Measurements from ENCODE around the gene ZFP62. TPM values are rescaled to one million over a fixed set of nuclear protein-coding genes. Genes with fewer than 3 reads are reported as not detected.

ZFP62 gene
- total and polyA plus RNA-seq, 5 donors: 12.0 to 22.8 (median 20.1) TPM

DNA sequence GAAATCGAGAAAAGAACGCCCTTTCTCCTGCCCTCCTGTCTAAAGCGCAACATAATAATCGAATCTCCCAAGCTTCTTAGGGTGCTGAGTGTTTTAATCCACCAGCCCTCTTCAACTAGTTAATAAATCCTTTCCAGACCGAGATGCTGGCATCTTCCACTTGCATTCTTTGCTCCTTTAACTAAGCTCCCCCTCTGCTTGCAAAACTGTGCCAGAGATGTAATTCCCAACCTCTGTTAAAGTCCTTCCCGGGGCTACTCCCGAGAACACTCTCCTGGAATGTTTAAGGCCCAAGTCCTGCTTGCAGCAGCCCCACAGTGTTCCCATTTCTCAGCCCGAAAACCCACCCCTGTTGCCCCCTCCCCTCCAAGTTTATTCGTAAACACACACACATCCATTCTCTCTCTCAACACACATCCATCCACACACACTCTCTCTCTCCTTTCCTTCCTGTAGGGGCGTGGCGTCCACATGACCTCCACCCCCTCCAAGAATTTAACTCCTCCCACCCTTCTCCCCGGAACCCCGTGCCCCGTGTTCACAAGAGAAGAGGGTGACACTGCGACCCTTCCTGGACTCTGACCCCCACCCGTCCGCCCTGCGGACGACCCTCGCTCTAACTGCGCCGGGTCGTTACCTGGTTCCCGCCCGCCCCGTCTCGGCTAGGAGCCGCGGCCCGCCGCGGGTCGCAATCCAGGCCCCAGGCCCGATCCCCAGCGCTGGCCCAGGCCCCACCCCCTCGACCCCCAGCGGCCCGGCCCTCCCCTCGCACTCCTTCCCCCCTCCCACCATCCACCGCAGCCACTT, 51.5 kb downstream of the ZFP62 start:
- ATAC-seq (peak; percentile 94 to 95), DNase-seq (peak in 2 of 3 donors; percentile 81 to 97)
- Histone ChIP-seq H3K27me3 (ENCODE audit: control insufficient read depth, insufficient read depth) (no peaks in the 10 kb centered on the region), H3K4me1 (ENCODE audit: control insufficient read depth, insufficient read depth, low read length) (peaks cover 18% of the 10 kb centered on the region), H3K27ac (ENCODE audit: low read length) (peak overlapping the region; percentile 91), H3K4me3 (ENCODE audit: low read length) (peak overlapping the region; percentile 70), H3K9me3 (ENCODE audit: control insufficient read depth, low read length) (no peaks in the 10 kb centered on the region)
- 3% methylated on average over 40 of the region's 40 CpGs for WGBS
- intact Hi-C loops (cut with DNase I): loop anchor here in 2 of 4 donors (10.0 kb wide), 2 partner anchors 45 to 55 kb away; partner anchors contain the start of gene ZFP62 (in 1 of the 2)

DNA sequence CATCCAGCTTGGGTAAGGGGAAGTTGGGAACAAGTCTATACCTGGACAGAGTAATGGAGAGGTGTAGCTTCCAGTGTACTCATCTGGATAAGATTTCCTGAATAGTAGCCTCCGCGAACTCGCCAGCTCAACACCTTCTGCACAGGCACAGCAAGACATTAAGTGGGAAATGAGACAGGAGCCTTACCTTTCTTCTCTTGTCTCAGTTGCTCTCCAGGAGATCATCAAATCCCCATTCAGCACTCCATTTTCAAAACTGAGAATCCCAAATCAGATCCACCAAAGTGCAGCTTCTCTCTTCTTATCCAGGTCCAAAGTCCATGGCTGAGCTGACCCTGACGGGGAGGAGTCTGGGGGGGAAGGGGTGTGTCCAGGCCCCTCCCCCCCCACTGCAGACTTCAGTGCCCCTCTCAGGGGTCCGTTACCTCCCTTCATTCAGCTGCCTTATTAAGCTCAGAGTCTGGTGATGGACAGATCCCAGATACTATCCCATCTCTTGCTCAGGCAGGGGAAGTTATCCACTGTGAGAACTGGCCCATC, 52.5 kb downstream of the ZFP62 start:
- no peak for DNase-seq
- H3K4me1 ChIP-seq (ENCODE audit: control insufficient read depth, insufficient read depth, low read length): peaks cover 18% of the 10 kb centered on the region
- WGBS: 51% methylated on average over 5 of the region's 5 CpGs
- intact Hi-C loops (cut with DNase I): loop anchor here in 2 of 4 donors (10.0 kb wide), 2 partner anchors 46 to 56 kb away; partner anchors contain the start of gene ZFP62 (in 1 of the 2)
- H3K27ac ChIP-seq (ENCODE audit: low read length): no peak overlapping the region
- H3K9me3 ChIP-seq (ENCODE audit: control insufficient read depth, low read length): no peaks in the 10 kb centered on the region
- no peak for ATAC-seq
- H3K4me3 ChIP-seq (ENCODE audit: low read length): peak overlapping the region; percentile 70
- no peaks in the 10 kb centered on the region for H3K27me3 ChIP-seq (ENCODE audit: control insufficient read depth, insufficient read depth)

DNA sequence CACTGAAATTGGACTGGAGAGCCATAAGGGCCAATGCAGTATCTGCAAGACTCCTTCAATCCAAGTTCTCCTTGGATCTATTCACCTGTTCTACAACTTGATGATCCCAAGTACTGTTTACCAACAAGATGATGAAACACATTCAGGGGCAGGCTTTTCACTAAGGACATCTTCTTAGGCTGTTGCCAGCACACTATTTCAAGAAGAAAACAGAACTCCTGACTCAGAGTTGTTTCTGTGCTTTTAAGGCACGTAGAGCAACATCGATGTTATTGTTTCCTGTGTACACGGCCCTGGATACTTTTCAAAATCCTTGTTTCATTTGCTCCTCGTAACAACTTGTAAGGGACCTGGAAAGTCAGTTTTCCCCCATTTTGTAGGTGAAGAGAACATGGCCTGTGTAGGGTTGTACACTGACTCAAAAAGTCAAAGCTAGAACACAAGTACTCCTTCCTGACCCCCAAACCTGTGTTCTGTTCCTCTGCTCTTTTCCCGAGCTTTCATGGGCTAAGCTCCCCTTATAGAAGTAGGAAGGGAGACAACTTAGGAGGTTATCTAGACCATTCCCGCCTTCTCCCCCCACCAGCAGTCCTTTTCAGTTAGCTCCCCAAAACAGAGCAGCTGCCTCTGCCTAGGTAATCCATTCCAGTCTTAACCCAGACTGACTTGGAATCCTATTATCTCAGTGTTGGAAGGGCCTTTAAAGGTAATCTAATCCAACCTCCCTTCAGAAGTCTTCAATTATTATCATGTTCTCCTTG, 53.2 kb downstream of the ZFP62 start:
- DNase-seq: no peak
- WGBS: 36% methylated on average over 6 of the region's 6 CpGs
- no peaks in the 10 kb centered on the region for H3K27me3 ChIP-seq (ENCODE audit: control insufficient read depth, insufficient read depth)
- peaks cover 18% of the 10 kb centered on the region for H3K4me1 ChIP-seq (ENCODE audit: control insufficient read depth, insufficient read depth, low read length)
- intact Hi-C loops (cut with DNase I): loop anchor here in 2 of 4 donors (10.0 kb wide), 2 partner anchors 47 to 57 kb away; partner anchors contain the start of gene ZFP62 (in 1 of the 2)
- H3K4me3 ChIP-seq (ENCODE audit: low read length): peak overlapping the region; percentile 15
- H3K27ac ChIP-seq (ENCODE audit: low read length): peak overlapping the region; percentile 10
- ATAC-seq: no peak
- H3K9me3 ChIP-seq (ENCODE audit: control insufficient read depth, low read length): no peaks in the 10 kb centered on the region

DNA sequence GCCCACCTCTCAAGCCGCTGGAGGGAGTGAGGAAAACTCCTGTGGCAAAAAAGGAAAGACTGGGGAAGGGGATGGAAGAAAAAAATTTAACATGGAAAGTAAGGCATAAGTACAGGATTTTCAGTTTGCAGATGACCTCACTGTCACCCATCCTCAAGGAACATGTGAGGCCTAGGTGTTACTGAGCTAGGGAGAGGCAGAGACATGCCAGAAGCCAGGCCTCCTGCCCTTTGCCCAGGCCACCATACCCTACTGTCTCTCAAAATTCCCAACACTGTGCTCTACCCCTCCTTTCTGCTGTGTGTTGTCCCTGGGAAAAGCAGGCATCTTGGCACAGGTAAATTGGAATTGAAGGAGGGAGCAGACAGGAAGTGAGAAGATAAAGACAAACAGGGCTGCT, 54.0 kb downstream of the ZFP62 start:
- WGBS: 95% methylated on average over 1 of the region's 1 CpG
- intact Hi-C loops (cut with DNase I): loop anchor here in 2 of 4 donors (10.0 kb wide), 2 partner anchors 48 to 58 kb away; partner anchors contain the start of gene ZFP62 (in 1 of the 2)
- DNase-seq: no peak
- H3K4me1 ChIP-seq (ENCODE audit: control insufficient read depth, insufficient read depth, low read length): peaks cover 18% of the 10 kb centered on the region
- H3K9me3 ChIP-seq (ENCODE audit: control insufficient read depth, low read length): no peaks in the 10 kb centered on the region
- H3K4me3 ChIP-seq (ENCODE audit: low read length): no peak overlapping the region
- no peaks in the 10 kb centered on the region for H3K27me3 ChIP-seq (ENCODE audit: control insufficient read depth, insufficient read depth)
- peak overlapping the region; percentile 44 for H3K27ac ChIP-seq (ENCODE audit: low read length)
- no peak for ATAC-seq

DNA sequence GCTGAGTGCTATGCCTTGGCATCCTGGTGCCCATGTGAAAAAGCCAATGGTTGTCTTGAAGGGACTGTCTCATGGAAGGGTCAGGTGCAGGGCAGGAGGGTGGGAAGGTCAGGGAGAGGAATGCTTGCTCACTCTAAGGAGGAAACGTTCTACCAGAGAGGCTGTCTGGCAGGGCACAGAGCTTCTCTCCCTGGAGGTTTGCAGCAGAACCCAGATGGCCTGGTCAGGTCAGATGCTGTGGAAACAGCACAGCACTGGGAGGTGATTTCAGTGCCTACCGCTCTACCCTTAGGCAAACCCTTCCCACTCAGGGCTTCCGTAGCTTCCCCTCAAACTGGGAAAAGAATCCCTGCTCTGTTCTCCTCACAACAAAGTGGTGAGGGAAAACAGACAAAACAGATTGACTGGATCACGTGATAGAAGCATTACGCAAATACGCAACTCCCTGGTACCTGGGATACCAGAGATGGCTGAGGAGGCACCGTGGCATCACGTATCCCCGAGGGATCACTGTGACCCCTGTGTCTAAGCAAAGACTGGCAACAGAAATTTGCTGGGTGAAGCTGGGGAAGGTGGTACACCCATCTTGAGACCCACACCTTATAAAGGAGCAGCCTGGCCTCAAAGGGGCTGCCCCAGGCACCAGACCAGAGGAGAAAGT, 54.6 kb downstream of the ZFP62 start:
- no peak overlapping the region for H3K4me3 ChIP-seq (ENCODE audit: low read length)
- DNase-seq (peak in 1 of 3 donors; percentile 14), ATAC-seq (no peak)
- H3K27me3 ChIP-seq (ENCODE audit: control insufficient read depth, insufficient read depth): no peaks in the 10 kb centered on the region
- no peaks in the 10 kb centered on the region for H3K9me3 ChIP-seq (ENCODE audit: control insufficient read depth, low read length)
- H3K4me1 ChIP-seq (ENCODE audit: control insufficient read depth, insufficient read depth, low read length): peaks cover 22% of the 10 kb centered on the region
- intact Hi-C loops (cut with DNase I): loop anchor here in 2 of 4 donors (10.0 kb wide), 2 partner anchors 48 to 58 kb away; partner anchors contain the start of gene ZFP62 (in 1 of the 2)
- WGBS: 61% methylated on average over 9 of the region's 9 CpGs
- no peak overlapping the region for H3K27ac ChIP-seq (ENCODE audit: low read length)

DNA sequence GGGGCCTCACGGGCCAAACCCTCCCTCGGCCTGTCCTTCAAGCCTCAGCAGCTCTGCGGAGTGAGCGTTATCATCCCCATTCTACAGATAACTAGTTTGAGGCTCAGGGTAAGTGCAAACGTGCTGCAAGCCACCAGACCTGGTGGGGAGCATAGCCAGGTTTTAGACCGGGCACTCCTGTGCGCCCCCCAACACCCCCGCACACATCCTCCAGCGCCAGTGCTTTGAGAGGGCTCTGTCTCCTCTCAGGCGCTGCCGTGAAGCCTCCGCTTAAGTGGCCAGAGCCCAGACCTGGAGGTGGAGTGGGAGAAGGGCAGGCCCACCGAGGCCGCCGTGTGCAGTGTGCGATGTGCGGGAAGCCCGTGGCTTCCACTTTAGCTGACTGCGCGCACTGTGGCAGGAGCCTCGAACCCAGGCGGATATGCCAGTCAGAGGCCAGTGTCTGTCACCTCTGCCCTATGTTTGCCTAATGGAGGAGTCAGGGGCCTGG, 56.9 kb downstream of the ZFP62 start:
- ATAC-seq (no peak), DNase-seq (peak in 1 of 3 donors; percentile 68)
- intact Hi-C loops (cut with DNase I): loop anchor here in 2 of 4 donors (10.0 kb wide), 2 partner anchors 51 to 61 kb away; partner anchors contain the start of gene ZFP62 (in 1 of the 2)
- Histone ChIP-seq H3K9me3 (ENCODE audit: control insufficient read depth, low read length) (no peaks in the 10 kb centered on the region), H3K27me3 (ENCODE audit: control insufficient read depth, insufficient read depth) (no peaks in the 10 kb centered on the region), H3K4me1 (ENCODE audit: control insufficient read depth, insufficient read depth, low read length) (peaks cover 38% of the 10 kb centered on the region), H3K27ac (ENCODE audit: low read length) (peak overlapping the region; percentile 13), H3K4me3 (ENCODE audit: low read length) (no peak overlapping the region)
- 77% methylated on average over 22 of the region's 22 CpGs for WGBS

DNA sequence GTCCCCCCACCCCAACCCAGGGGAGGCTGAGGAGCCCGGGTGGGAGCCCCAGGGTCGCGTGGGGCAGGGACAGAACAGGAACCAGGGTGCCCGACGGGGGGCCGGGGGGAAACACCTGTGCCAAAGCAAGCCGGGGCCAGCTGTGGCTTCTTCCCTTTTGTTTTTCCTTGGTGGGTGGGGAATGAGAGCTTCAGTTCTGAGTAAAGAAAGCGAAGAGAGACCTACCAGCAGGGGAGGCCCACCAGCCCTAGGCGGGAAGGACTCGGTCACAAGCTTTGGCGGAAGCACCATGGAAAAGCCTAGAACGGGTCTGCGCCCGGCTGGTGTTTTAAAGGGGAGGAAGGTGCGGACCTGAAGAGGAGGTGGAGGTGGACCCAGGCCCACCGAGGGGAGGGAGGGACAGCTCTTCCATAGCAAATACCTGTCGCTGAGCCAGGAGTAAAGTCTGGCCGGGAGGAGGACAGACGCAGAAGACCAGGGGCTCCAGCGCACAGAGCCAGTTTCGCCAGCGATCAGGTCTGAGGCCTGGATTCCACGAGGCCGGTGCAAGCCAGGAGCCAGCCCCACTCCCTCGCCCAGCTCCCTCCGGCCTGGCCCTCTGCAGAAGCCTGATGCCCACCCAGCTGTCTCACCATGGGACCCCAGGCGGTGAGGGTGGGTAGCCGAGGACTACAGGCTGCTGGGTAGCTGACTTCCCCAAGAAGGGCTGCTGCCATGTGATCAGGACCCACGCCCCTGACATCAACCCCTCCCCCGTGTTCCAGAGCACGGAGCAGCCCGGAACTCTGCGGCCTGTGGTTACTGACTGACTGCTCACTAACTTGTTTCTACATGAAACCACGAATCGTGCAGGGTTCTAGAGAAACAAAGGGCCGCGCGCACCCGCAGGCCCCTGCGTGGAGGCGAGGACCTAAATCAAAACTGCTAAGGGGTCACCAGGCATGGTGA, 57.6 kb downstream of the ZFP62 start:
- Histone ChIP-seq H3K27me3 (ENCODE audit: control insufficient read depth, insufficient read depth) (no peaks in the 10 kb centered on the region), H3K4me3 (ENCODE audit: low read length) (peak overlapping the region; percentile 72), H3K27ac (ENCODE audit: low read length) (peak overlapping the region; percentile 65), H3K9me3 (ENCODE audit: control insufficient read depth, low read length) (no peaks in the 10 kb centered on the region), H3K4me1 (ENCODE audit: control insufficient read depth, insufficient read depth, low read length) (peaks cover 37% of the 10 kb centered on the region)
- WGBS: 40% methylated on average over 41 of the region's 41 CpGs
- intact Hi-C loops (cut with DNase I): loop anchor here in 2 of 4 donors (10.0 kb wide), 2 partner anchors 51 to 61 kb away; partner anchors contain the start of gene ZFP62 (in 1 of the 2)
- peak; percentile 42 to 53 for ATAC-seq
- peak; percentile 74 to 91 (median 90) for DNase-seq

DNA sequence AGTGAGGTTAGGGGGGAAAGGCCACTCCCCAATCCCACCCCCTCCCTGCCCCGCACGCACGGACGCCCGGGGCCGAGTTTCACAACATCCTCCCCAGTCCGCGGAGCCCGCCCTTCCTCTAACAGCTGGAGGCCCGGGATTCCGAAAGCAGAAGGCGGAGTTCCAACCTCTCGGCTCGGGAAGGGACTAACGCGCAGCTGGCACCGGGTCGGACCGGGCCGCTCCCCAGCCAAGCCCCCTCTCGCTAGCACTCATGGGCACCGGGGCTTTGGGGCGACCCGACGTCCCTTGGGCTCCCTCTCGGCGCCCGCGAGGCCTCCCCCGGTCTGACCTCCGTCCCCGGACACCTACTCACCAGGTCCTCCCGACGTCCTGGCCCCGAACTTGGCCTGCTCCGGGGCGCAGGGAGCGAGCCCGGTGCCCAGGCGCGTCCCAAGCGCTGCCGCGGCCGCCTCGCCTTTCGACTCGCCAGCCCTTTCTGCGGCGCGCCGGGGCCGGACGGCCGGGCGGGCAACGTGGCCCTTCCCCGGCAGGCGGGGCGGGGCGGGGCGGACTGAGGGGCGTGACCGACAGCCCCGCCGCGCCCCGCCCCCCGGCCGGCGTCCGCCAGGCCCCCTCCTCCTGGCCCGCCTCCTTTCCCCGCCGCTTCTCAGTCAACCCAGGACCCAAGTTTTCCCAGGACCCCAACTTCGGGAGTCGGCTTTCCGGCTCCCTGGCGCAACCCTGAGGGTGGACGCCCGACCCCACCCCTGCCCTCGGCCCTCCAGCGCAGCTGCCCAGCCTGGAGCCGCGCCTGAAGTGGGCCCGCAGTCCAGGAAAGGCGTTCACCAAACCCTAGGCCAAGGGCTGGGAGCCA, 58.5 kb downstream of the ZFP62 start, which contains the start of gene MGAT1:
MGAT1 (minus strand) TSS at position 482 of the 856 bp plus-strand sequence. CDS start 9,835 bp downstream, outside the sequence.
- Histone ChIP-seq H3K4me3 (ENCODE audit: low read length) (peak within 1 kb of the TSS; percentile 72), H3K9me3 (ENCODE audit: control insufficient read depth, low read length) (no peaks in the 10 kb centered on the region), H3K27me3 (ENCODE audit: control insufficient read depth, insufficient read depth) (no peaks in the 10 kb centered on the region), H3K4me1 (ENCODE audit: control insufficient read depth, insufficient read depth, low read length) (peaks cover 42% of the 10 kb centered on the region), H3K27ac (ENCODE audit: low read length) (peak within 1 kb of the TSS; percentile 98)
- under 1% methylated on average over 87 of the region's 87 CpGs for WGBS
- intact Hi-C loops (cut with DNase I): loop anchor here in 2 of 4 donors (10.0 kb wide), 2 partner anchors 52 to 62 kb away; partner anchors contain the start of gene ZFP62 (in 1 of the 2)
- peak; percentile 92 to 96 (median 96) for DNase-seq
- peak; percentile 89 to 92 for ATAC-seq
